Panc1 (cell line): ENCODE results near the gene ADCYAP1R1. TPM values are rescaled to one million over a fixed set of nuclear protein-coding genes. Genes with fewer than 3 reads are reported as not detected.

Experiments
- ATAC-seq: fragments of 200-7000 bp; cut with Tn5 transposase; 2 replicates; pipeline ENCODE4 v1.9.1; 2020; ENCODE audit warnings: mild to moderate bottlenecking, moderate library complexity
- BruUV-seq: library from RNA; stranded (reverse); fragments of 400-500 nt; replicated peaks from 2 replicates; lab custom pipeline; 2021; lab: Mats Ljungman, UMichigan
- CTCF ChIA-PET: fragments of 300-600 bp; sonication (Branson Sonifier 250); formaldehyde crosslinking; loops from one replicate; lab custom pipeline; 2022; ENCODE audit warnings: antibody characterized with exemption; lab: Charles Lee
- POLR2A ChIA-PET: fragments of 300-600 bp; sonication (Branson Sonifier 250); formaldehyde crosslinking; loops from one replicate; lab custom pipeline; 2022; ENCODE audit warnings: antibody characterized with exemption; lab: Charles Lee
- DNase-seq: peaks from one replicate; pipeline ENCODE4 v3.0.0-alpha.2; 2010; ENCODE audit warnings: low read depth, low spot score
- H3K27ac ChIP-seq: 2 replicates; pipeline ENCODE4 v1.5.1; 2011; ENCODE audit warnings: mild to moderate bottlenecking, low read length, inconsistent platforms
- H3K27me3 ChIP-seq: fragments of 200-500 bp; sonication (Bioruptor generic); 2 replicates; pipeline ENCODE4 v1.6.0; 2014; ENCODE audit warnings: low read length, inconsistent platforms; ENCODE audit not compliant: control insufficient read depth, insufficient read depth
- H3K36me3 ChIP-seq: fragments of 200-500 bp; sonication (Bioruptor generic); 2 replicates; pipeline ENCODE4 v1.5.1; 2014; ENCODE audit warnings: inconsistent platforms, mild to moderate bottlenecking, low read length, moderate library complexity; ENCODE audit not compliant: control insufficient read depth, insufficient read depth
- H3K4me1 ChIP-seq: 2 replicates; pipeline ENCODE4 v1.5.1; 2011; ENCODE audit warnings: inconsistent platforms, mild to moderate bottlenecking, low read length, moderate library complexity; ENCODE audit not compliant: control insufficient read depth, insufficient read depth
- H3K4me3 ChIP-seq, 2 experiments: 2 replicates each; pipeline ENCODE4 v1.5.1; 2011 to 2012; ENCODE audit warnings: low read depth in 2 of 2, low read length in 2 of 2, mild to moderate bottlenecking in 2 of 2, inconsistent platforms in 1 of 2, moderate library complexity in 1 of 2
- H3K9me3 ChIP-seq: fragments of 200-500 bp; sonication (Bioruptor generic); 2 replicates; pipeline ENCODE4 v1.5.1; 2014; ENCODE audit warnings: low read depth, mild to moderate bottlenecking, inconsistent platforms, low read length, moderate library complexity; ENCODE audit not compliant: control insufficient read depth, insufficient read depth
- CTCF ChIP-seq: fragments of 450-650 bp; IDR thresholded peaks from 2 replicates; pipeline ENCODE4 v1.5.1; 2017; ENCODE audit warnings: mild to moderate bottlenecking
- POLR2AphosphoS5 ChIP-seq: IDR thresholded peaks from 2 replicates; pipeline ENCODE4 v1.6.1; 2012; ENCODE audit warnings: mild to moderate bottlenecking, low read depth, low read length, moderate library complexity
- REST ChIP-seq, 2 experiments: IDR thresholded peaks; 2 replicates each; pipeline ENCODE4 v1.6.1; 2011 to 2012; ENCODE audit warnings: low read depth in 2 of 2, control low read depth in 1 of 2, low read length in 1 of 2, mild to moderate bottlenecking in 1 of 2, moderate library complexity in 1 of 2; ENCODE audit not compliant: insufficient read depth in 1 of 2
- SIN3A ChIP-seq: IDR thresholded peaks from 2 replicates; pipeline ENCODE4 v1.6.1; 2012; ENCODE audit warnings: low read depth, mild to moderate bottlenecking, low read length, moderate library complexity, borderline replicate concordance; ENCODE audit not compliant: insufficient read depth
- TCF7L2 ChIP-seq: IDR thresholded peaks from 2 replicates; pipeline ENCODE4 v1.6.1; 2011; ENCODE audit warnings: mild to moderate bottlenecking, low read depth, low read length, inconsistent platforms
- in situ Hi-C: cut with HindIII; loops from 2 replicates; pipeline ENCODE4 v1.10.0; 2016; ENCODE audit warnings: low sequenced_read_pairs, low pct_unique_long_range_greater_than_20kb
- intact Hi-C: fragments of 100-400 bp; cut with micrococcal nuclease; formaldehyde crosslinking; loops from one replicate; pipeline ENCODE4 v1.10.0; 2022; ENCODE audit not compliant: unreplicated experiment
- total RNA-seq: library from RNA; stranded (reverse); gene quantifications from one replicate; pipeline ENCODE4 v1.2.1, GENCODE V29; 2021; ENCODE audit not compliant: unreplicated experiment

The ADCYAP1R1 gene
- total RNA-seq, 1 experiment from 2014 or later, result not detected

- ATAC-seq (no peak), DNase-seq (no peak)
- POLR2A ChIA-PET, result no interaction called here
- Histone ChIP-seq H3K36me3 (no peaks in the 10 kb centered on the region), H3K27ac (no peak overlapping the region), H3K4me3 (no peak overlapping the region), H3K9me3 (no peaks in the 10 kb centered on the region), H3K27me3 (peaks cover 3% of the 10 kb centered on the region; the same call in 1 of the 2 replicates), H3K4me1 (no peaks in the 10 kb centered on the region)
- intact Hi-C loops, result no loop called here
- in situ Hi-C loops, result no loop called here
- no TSS peak for BruUV-seq
- no peak for TF ChIP-seq CTCF
- TF ChIP-seq POLR2AphosphoS5, result no peak
- no peak for TF ChIP-seq SIN3A
- TF ChIP-seq REST (IDR thresholded peaks at IDR 0.05; ENCODE audit: insufficient read depth in 1 of 2, low read depth in 2 of 2, low read length in 1 of 2), result no peak
- TF ChIP-seq TCF7L2, result no peak
- CTCF ChIA-PET, result interaction anchor here (0.7 kb wide), 1 partner anchor 89 kb away, joined by 3 read pairs; no protein-coding TSS in a partner anchor
Observed at GRCh38 chr7:31074403-31075085, 22.4 kb downstream of the ADCYAP1R1 start.

GRCh38 chr7:31075086-31075405, 22.9 kb downstream of the ADCYAP1R1 start:
- no peak overlapping the region for H3K27ac ChIP-seq
- no peaks in the 10 kb centered on the region for H3K9me3 ChIP-seq
- intact Hi-C loops (no loop called here), in situ Hi-C loops (no loop called here)
- H3K4me1 ChIP-seq, result no peaks in the 10 kb centered on the region
- ChIA-PET CTCF (no interaction called here), POLR2A (no interaction called here)
- H3K4me3 ChIP-seq, result no peak overlapping the region
- no TSS peak for BruUV-seq
- DNase-seq, result no peak
- no peaks in the 10 kb centered on the region for H3K36me3 ChIP-seq
- no peak for ATAC-seq
- peaks cover 7% of the 10 kb centered on the region; the same call in 1 of the 2 replicates for H3K27me3 ChIP-seq
- TF ChIP-seq SIN3A (no peak), POLR2AphosphoS5 (no peak), REST (IDR thresholded peaks at IDR 0.05; ENCODE audit: insufficient read depth in 1 of 2, low read depth in 2 of 2, low read length in 1 of 2) (no peak), CTCF (no peak), TCF7L2 (no peak)
